Glutamatergic neuron (in vitro differentiated cells): ENCODE measurements around the gene GALR1. TPM values are rescaled to one million over a fixed set of nuclear protein-coding genes. Genes with fewer than 3 reads are reported as not detected.

ENCODE experiments used
- DNase-seq: peaks from one replicate; pipeline ENCODE4 v3.0.0; 2022
- H3K27ac Mint-ChIP-seq: one replicate; pipeline ENCODE4 v1.8.0; 2020; ENCODE audit warnings: mild to moderate bottlenecking, mixed read lengths, inconsistent platforms; ENCODE audit not compliant: unreplicated experiment
- H3K27me3 Mint-ChIP-seq: one replicate; pipeline ENCODE4 v1.8.0; 2020; ENCODE audit warnings: mild to moderate bottlenecking, moderate library complexity, mixed read lengths, inconsistent platforms; ENCODE audit not compliant: unreplicated experiment
- H3K36me3 Mint-ChIP-seq: one replicate; pipeline ENCODE4 v1.8.0; 2020; ENCODE audit warnings: mild to moderate bottlenecking, mixed read lengths, inconsistent platforms; ENCODE audit not compliant: unreplicated experiment
- H3K4me1 Mint-ChIP-seq: one replicate; pipeline ENCODE4 v1.8.0; 2020; ENCODE audit warnings: mild to moderate bottlenecking, low read depth, mixed read lengths, inconsistent platforms; ENCODE audit not compliant: unreplicated experiment
- H3K4me3 Mint-ChIP-seq: one replicate; pipeline ENCODE4 v1.8.0; 2020; ENCODE audit warnings: mild to moderate bottlenecking, mixed read lengths, inconsistent platforms; ENCODE audit not compliant: unreplicated experiment
- H3K9me3 Mint-ChIP-seq: one replicate; pipeline ENCODE4 v1.8.0; 2020; ENCODE audit warnings: mild to moderate bottlenecking, moderate library complexity, mixed read lengths, inconsistent platforms; ENCODE audit not compliant: unreplicated experiment
- total RNA-seq: library from RNA; stranded (reverse); fragmentation: NEBNext Ultra II Directional; extraction: Animal tissue kit (Norgen Biotek cat#: 25700); gene quantifications from one replicate; pipeline ENCODE4 v1.2.1, GENCODE V29; 2021; ENCODE audit not compliant: unreplicated experiment
- TF ChIP-seq, protein P1 (sequence below): fragments of 200-600 bp; sonication (generic); IDR thresholded peaks from one replicate; pipeline ENCODE4 v1.5.0; 2021; ENCODE audit not compliant: partially characterized antibody, unreplicated experiment

The GALR1 gene
- total RNA-seq, 1 donor from 2014 or later, result 0.49 TPM

GRCh38 chr18:77299706-77300105 lies 50.1 kb downstream of the GALR1 start:
- H3K9me3 Mint-ChIP-seq, result peaks cover 19% of the 10 kb centered on the region
- H3K36me3 Mint-ChIP-seq, result no peaks in the 10 kb centered on the region
- H3K27me3 Mint-ChIP-seq, result peaks cover 12% of the 10 kb centered on the region
- DNase-seq, result no peak
- peaks cover 34% of the 10 kb centered on the region for H3K4me1 Mint-ChIP-seq
- H3K4me3 Mint-ChIP-seq, result no peak overlapping the region
- TF ChIP-seq, protein P1, sequence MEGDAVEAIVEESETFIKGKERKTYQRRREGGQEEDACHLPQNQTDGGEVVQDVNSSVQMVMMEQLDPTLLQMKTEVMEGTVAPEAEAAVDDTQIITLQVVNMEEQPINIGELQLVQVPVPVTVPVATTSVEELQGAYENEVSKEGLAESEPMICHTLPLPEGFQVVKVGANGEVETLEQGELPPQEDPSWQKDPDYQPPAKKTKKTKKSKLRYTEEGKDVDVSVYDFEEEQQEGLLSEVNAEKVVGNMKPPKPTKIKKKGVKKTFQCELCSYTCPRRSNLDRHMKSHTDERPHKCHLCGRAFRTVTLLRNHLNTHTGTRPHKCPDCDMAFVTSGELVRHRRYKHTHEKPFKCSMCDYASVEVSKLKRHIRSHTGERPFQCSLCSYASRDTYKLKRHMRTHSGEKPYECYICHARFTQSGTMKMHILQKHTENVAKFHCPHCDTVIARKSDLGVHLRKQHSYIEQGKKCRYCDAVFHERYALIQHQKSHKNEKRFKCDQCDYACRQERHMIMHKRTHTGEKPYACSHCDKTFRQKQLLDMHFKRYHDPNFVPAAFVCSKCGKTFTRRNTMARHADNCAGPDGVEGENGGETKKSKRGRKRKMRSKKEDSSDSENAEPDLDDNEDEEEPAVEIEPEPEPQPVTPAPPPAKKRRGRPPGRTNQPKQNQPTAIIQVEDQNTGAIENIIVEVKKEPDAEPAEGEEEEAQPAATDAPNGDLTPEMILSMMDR, result no peak
- no peak overlapping the region for H3K27ac Mint-ChIP-seq

DNA sequence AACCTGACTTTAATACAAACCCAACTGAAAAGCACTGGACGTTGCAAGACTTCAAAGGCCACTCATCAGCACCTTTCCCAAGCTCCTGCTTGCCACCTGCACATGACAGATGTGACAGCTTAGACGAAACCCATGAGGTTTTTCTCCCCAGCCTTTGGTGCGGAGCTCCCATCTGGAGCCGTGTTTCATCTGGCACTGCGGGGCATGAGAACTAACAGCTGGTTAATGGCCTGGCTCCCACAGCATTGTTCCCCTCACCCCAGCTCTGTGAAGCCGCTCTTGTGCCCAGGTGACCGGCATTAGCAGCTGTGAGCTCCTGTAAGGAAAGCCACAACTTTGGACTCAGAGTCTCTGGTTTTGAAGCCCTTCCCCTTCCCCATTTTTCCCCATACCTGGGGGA lies 50.9 kb downstream of the GALR1 start:
- Mint-ChIP-seq H3K36me3 (no peaks in the 10 kb centered on the region), H3K9me3 (peaks cover 19% of the 10 kb centered on the region), H3K27me3 (peaks cover 12% of the 10 kb centered on the region), H3K4me1 (peaks cover 41% of the 10 kb centered on the region), H3K4me3 (peak overlapping the region; percentile 64), H3K27ac (peak overlapping the region; percentile 82)
- TF ChIP-seq, protein P1, result no peak
- peak; percentile 51 for DNase-seq

GRCh38 chr18:77304268-77304667 lies 54.6 kb downstream of the GALR1 start:
- Mint-ChIP-seq H3K27ac (peak overlapping the region; percentile 75), H3K9me3 (peaks cover 19% of the 10 kb centered on the region)
- TF ChIP-seq, protein P1, result no peak

GRCh38 chr18:77305676-77306075 lies 56.0 kb downstream of the GALR1 start:
- Mint-ChIP-seq H3K27me3 (peaks cover 7% of the 10 kb centered on the region), H3K9me3 (peaks cover 15% of the 10 kb centered on the region), H3K4me1 (peaks cover 41% of the 10 kb centered on the region), H3K4me3 (no peak overlapping the region), H3K36me3 (peaks cover 5% of the 10 kb centered on the region), H3K27ac (no peak overlapping the region)
- TF ChIP-seq, protein P1, result no peak
- DNase-seq, result no peak

More at GRCh38 chr18:77304268-77304667, 54.6 kb downstream of the GALR1 start:
- peaks cover 47% of the 10 kb centered on the region for H3K4me1 Mint-ChIP-seq
- peaks cover 12% of the 10 kb centered on the region for H3K27me3 Mint-ChIP-seq
- H3K36me3 Mint-ChIP-seq, result no peaks in the 10 kb centered on the region
- H3K4me3 Mint-ChIP-seq, result peak overlapping the region; percentile 12
- DNase-seq, result peak; percentile 43

DNA sequence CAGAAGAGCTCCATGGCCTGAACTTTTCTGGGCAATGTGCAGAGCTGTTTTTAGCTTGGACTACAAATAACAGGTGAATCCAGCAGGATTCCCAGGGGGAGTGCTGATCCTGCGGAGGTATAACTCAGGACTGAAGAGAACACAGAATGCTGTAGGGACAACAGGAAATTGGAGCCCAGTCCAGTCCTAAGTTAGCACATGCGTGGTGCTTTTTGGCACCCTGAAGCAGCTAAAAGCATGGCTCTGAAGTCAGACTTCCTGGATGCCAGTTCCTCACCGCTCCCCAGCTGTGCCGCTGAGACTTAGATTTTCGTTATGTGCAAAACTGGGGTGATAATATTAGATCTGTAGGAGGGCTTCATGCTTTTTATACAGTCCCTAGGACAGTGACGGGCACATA lies 58.6 kb downstream of the GALR1 start:
- TF ChIP-seq, protein P1, result no peak
- Mint-ChIP-seq H3K4me1 (peaks cover 24% of the 10 kb centered on the region), H3K9me3 (peaks cover 5% of the 10 kb centered on the region)

More for the DNA sequence above, 58.6 kb downstream of the GALR1 start:
- DNase-seq, result no peak
- H3K27ac Mint-ChIP-seq, result no peak overlapping the region
- H3K27me3 Mint-ChIP-seq, result no peaks in the 10 kb centered on the region
- H3K36me3 Mint-ChIP-seq, result peaks cover 5% of the 10 kb centered on the region
- H3K4me3 Mint-ChIP-seq, result no peak overlapping the region
